Adipocyte (in vitro differentiated cells): ENCODE results near the gene H6PD.

Experiments used
- DNase-seq: peaks from one replicate; pipeline ENCODE4 v3.0.0-alpha.2; 2015; ENCODE audit warnings: low read depth
- H3K27me3 ChIP-seq: replicated peaks from 2 replicates; pipeline ENCODE4 v1.7.0; 2013; ENCODE audit warnings: mild to moderate bottlenecking, low read length, moderate library complexity; ENCODE audit not compliant: control insufficient read depth, insufficient read depth
- H3K36me3 ChIP-seq: 2 replicates; pipeline ENCODE4 v1.7.0; 2013; ENCODE audit warnings: low read length, mild to moderate bottlenecking, moderate library complexity; ENCODE audit not compliant: control insufficient read depth, insufficient read depth, severe bottlenecking
- H3K4me1 ChIP-seq: 2 replicates; pipeline ENCODE4 v1.7.0; 2013; ENCODE audit warnings: mild to moderate bottlenecking, low read length, moderate library complexity; ENCODE audit not compliant: control insufficient read depth, insufficient read depth
- H3K4me3 ChIP-seq: 2 replicates; pipeline ENCODE4 v1.7.0; 2013; ENCODE audit warnings: mild to moderate bottlenecking, low read length, moderate library complexity
- H3K9ac ChIP-seq: 2 replicates; pipeline ENCODE4 v1.7.0; 2013; ENCODE audit warnings: mild to moderate bottlenecking, low read length, moderate library complexity
- H3K9me3 ChIP-seq: 2 replicates; pipeline ENCODE4 v1.7.0; 2013; ENCODE audit warnings: mild to moderate bottlenecking, low read length, moderate library complexity; ENCODE audit not compliant: control insufficient read depth

H6PD gene

GRCh38 chr1:9263276-9263855 is 28.8 kb downstream of the H6PD start:
- no peaks in the 10 kb centered on the region for H3K27me3 ChIP-seq
- H3K4me1 ChIP-seq = peaks cover 7% of the 10 kb centered on the region
- no peak for DNase-seq
- no peak overlapping the region for H3K9ac ChIP-seq
- H3K9me3 ChIP-seq = no peaks in the 10 kb centered on the region
- H3K36me3 ChIP-seq = peaks cover 29% of the 10 kb centered on the region
- no peak overlapping the region for H3K4me3 ChIP-seq

- H3K9ac ChIP-seq = no peak overlapping the region
- H3K4me3 ChIP-seq = no peak overlapping the region
- no peaks in the 10 kb centered on the region for H3K9me3 ChIP-seq
- H3K27me3 ChIP-seq = no peaks in the 10 kb centered on the region
- DNase-seq = no peak
- peaks cover 7% of the 10 kb centered on the region for H3K4me1 ChIP-seq
- peaks cover 33% of the 10 kb centered on the region for H3K36me3 ChIP-seq
These were observed 29.7 kb downstream of the H6PD start for GRCh38 chr1:9263984-9264872.

- Histone ChIP-seq H3K4me3 (no peak overlapping the region), H3K9ac (no peak overlapping the region), H3K36me3 (peaks cover 36% of the 10 kb centered on the region), H3K27me3 (no peaks in the 10 kb centered on the region), H3K4me1 (peaks cover 7% of the 10 kb centered on the region), H3K9me3 (no peaks in the 10 kb centered on the region)
- no peak for DNase-seq
These were observed 30.5 kb downstream of the H6PD start for GRCh38 chr1:9265037-9265436.

- no peaks in the 10 kb centered on the region for H3K27me3 ChIP-seq
These were observed 31.4 kb downstream of the H6PD start for GRCh38 chr1:9265968-9266367.

GRCh38 chr1:9267352-9267686 is 32.7 kb downstream of the H6PD start:
- no peak for DNase-seq
- Histone ChIP-seq H3K4me1 (peaks cover 12% of the 10 kb centered on the region), H3K9ac (no peak overlapping the region), H3K9me3 (no peaks in the 10 kb centered on the region), H3K4me3 (no peak overlapping the region), H3K27me3 (no peaks in the 10 kb centered on the region), H3K36me3 (peaks cover 34% of the 10 kb centered on the region)

More at GRCh38 chr1:9265968-9266367, 31.4 kb downstream of the H6PD start:
- no peak for DNase-seq
- H3K9ac ChIP-seq = no peak overlapping the region
- no peaks in the 10 kb centered on the region for H3K9me3 ChIP-seq
- H3K4me1 ChIP-seq = peaks cover 12% of the 10 kb centered on the region
- H3K36me3 ChIP-seq = peaks cover 36% of the 10 kb centered on the region
- H3K4me3 ChIP-seq = no peak overlapping the region

- H3K4me3 ChIP-seq = no peak overlapping the region
- peaks cover 27% of the 10 kb centered on the region for H3K36me3 ChIP-seq
- no peak for DNase-seq
- no peaks in the 10 kb centered on the region for H3K9me3 ChIP-seq
- no peaks in the 10 kb centered on the region for H3K27me3 ChIP-seq
- no peak overlapping the region for H3K9ac ChIP-seq
- H3K4me1 ChIP-seq = peaks cover 12% of the 10 kb centered on the region
These were observed 33.4 kb downstream of the H6PD start for GRCh38 chr1:9267827-9268581.

- Histone ChIP-seq H3K4me1 (peaks cover 12% of the 10 kb centered on the region), H3K9me3 (no peaks in the 10 kb centered on the region), H3K9ac (no peak overlapping the region), H3K36me3 (peaks cover 18% of the 10 kb centered on the region), H3K27me3 (no peaks in the 10 kb centered on the region), H3K4me3 (no peak overlapping the region)
- no peak for DNase-seq
These were observed 34.5 kb downstream of the H6PD start for GRCh38 chr1:9269078-9269501.

- DNase-seq = no peak
- H3K4me1 ChIP-seq = peaks cover 12% of the 10 kb centered on the region
- H3K9me3 ChIP-seq = no peaks in the 10 kb centered on the region
- H3K4me3 ChIP-seq = no peak overlapping the region
- H3K36me3 ChIP-seq = peaks cover 12% of the 10 kb centered on the region
- no peak overlapping the region for H3K9ac ChIP-seq
- no peaks in the 10 kb centered on the region for H3K27me3 ChIP-seq
These were observed 35.1 kb downstream of the H6PD start for GRCh38 chr1:9269721-9270120.

- Histone ChIP-seq H3K9ac (peak overlapping the region; percentile 8), H3K9me3 (no peaks in the 10 kb centered on the region), H3K36me3 (peaks cover 7% of the 10 kb centered on the region), H3K4me3 (no peak overlapping the region), H3K4me1 (peaks cover 18% of the 10 kb centered on the region), H3K27me3 (no peaks in the 10 kb centered on the region)
- DNase-seq = peak; percentile 61
These were observed 35.8 kb downstream of the H6PD start for GRCh38 chr1:9270290-9270883.

- Histone ChIP-seq H3K27me3 (no peaks in the 10 kb centered on the region), H3K4me1 (peaks cover 27% of the 10 kb centered on the region), H3K36me3 (peaks cover 7% of the 10 kb centered on the region), H3K4me3 (no peak overlapping the region), H3K9me3 (no peaks in the 10 kb centered on the region), H3K9ac (no peak overlapping the region)
- no peak for DNase-seq
These were observed 36.7 kb downstream of the H6PD start for GRCh38 chr1:9271283-9271682.
